Osteocyte (in vitro differentiated cells): Measurements from ENCODE around the gene CLCA1. TPM values are rescaled to one million over a fixed set of nuclear protein-coding genes. Genes with fewer than 3 reads are reported as not detected.

Experiments used
- DNase-seq: peaks from one replicate; pipeline ENCODE4 v3.0.0; 2021; ENCODE audit warnings: mixed read lengths; ENCODE audit not compliant: unreplicated experiment; ENCODE audit errors: extremely low spot score
- H3K27ac Mint-ChIP-seq: one replicate; pipeline ENCODE4 v1.8.0; 2021; ENCODE audit warnings: mild to moderate bottlenecking, mixed read lengths; ENCODE audit not compliant: unreplicated experiment
- H3K27me3 Mint-ChIP-seq: one replicate; pipeline ENCODE4 v1.8.0; 2021; ENCODE audit warnings: mixed read lengths; ENCODE audit not compliant: unreplicated experiment
- H3K36me3 Mint-ChIP-seq: one replicate; pipeline ENCODE4 v1.8.0; 2021; ENCODE audit warnings: mixed read lengths; ENCODE audit not compliant: unreplicated experiment
- H3K4me1 Mint-ChIP-seq: one replicate; pipeline ENCODE4 v1.8.0; 2021; ENCODE audit warnings: mixed read lengths; ENCODE audit not compliant: unreplicated experiment
- H3K4me3 Mint-ChIP-seq: one replicate; pipeline ENCODE4 v1.8.0; 2021; ENCODE audit warnings: mild to moderate bottlenecking, moderate library complexity, mixed read lengths; ENCODE audit not compliant: unreplicated experiment
- H3K9me3 Mint-ChIP-seq: one replicate; pipeline ENCODE4 v1.8.0; 2021; ENCODE audit warnings: mixed read lengths; ENCODE audit not compliant: unreplicated experiment
- total RNA-seq: library from RNA; stranded (reverse); gene quantifications from 2 replicates; pipeline ENCODE4 v1.2.1, GENCODE V29; 2021
- TF ChIP-seq, protein P1 (sequence below): fragments of 200-600 bp; sonication (generic); IDR thresholded peaks from 2 replicates; pipeline ENCODE4 v1.5.0; 2021; ENCODE audit warnings: antibody characterized with exemption, mild to moderate bottlenecking, moderate library complexity

The CLCA1 gene
- total RNA-seq, 1 donor from 2014 or later = not detected

DNA sequence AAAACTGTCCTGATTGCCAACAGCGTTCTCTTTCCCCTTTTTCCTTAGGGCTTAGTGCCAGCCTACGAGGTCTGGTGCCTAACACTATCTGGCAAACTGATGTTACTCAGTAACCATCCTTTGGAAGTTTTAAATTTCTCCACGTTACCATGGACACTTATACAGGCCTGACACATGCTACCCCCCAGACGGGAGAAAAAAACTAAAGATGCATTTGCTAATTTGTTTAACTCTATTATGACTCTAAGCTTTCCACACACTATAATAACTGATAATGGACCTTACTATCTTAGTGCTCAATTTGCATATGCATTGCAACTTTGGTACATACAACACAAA, 36.8 kb downstream of the CLCA1 start:
- no peak for DNase-seq
- Mint-ChIP-seq H3K4me1 (peaks cover 16% of the 10 kb centered on the region), H3K9me3 (no peaks in the 10 kb centered on the region), H3K4me3 (no peak overlapping the region), H3K27me3 (no peaks in the 10 kb centered on the region), H3K36me3 (no peaks in the 10 kb centered on the region), H3K27ac (no peak overlapping the region)
- TF ChIP-seq, protein P1, sequence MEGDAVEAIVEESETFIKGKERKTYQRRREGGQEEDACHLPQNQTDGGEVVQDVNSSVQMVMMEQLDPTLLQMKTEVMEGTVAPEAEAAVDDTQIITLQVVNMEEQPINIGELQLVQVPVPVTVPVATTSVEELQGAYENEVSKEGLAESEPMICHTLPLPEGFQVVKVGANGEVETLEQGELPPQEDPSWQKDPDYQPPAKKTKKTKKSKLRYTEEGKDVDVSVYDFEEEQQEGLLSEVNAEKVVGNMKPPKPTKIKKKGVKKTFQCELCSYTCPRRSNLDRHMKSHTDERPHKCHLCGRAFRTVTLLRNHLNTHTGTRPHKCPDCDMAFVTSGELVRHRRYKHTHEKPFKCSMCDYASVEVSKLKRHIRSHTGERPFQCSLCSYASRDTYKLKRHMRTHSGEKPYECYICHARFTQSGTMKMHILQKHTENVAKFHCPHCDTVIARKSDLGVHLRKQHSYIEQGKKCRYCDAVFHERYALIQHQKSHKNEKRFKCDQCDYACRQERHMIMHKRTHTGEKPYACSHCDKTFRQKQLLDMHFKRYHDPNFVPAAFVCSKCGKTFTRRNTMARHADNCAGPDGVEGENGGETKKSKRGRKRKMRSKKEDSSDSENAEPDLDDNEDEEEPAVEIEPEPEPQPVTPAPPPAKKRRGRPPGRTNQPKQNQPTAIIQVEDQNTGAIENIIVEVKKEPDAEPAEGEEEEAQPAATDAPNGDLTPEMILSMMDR = no peak

DNA sequence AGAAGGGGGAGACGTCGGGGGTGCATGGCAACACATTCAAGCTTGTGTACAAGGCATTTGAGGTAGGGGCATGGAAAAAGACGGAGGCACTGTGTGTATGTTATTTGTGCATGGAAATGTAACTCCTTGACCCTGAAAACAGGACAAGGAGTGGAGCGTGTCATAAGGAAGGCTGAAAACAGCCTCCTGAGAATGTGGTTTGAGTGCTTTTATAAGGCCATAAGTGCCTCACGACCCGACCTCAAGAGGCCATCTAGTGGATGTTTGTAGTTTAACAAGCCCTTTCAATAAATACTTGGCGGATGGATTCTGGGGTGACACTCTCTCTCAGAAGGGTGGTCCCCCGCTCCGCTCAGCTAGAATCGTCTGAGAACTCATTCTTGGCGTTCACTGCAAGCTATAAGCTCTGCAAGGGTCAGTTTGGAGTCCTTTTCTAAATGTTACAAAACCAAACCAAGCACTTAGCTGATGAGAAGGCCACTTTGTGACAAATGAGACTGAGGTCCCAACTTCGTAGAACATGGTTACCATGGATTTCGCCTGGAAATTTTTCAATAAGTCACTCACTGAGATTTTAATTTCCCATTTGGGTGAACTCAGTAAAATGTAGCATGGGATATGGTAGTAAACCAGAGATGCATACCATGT, 39.3 kb downstream of the CLCA1 start:
- Mint-ChIP-seq H3K4me3 (no peak overlapping the region), H3K9me3 (no peaks in the 10 kb centered on the region), H3K36me3 (no peaks in the 10 kb centered on the region), H3K27me3 (no peaks in the 10 kb centered on the region), H3K4me1 (peaks cover 8% of the 10 kb centered on the region), H3K27ac (no peak overlapping the region)
- TF ChIP-seq, protein P1 = peak; percentile 68
- DNase-seq = no peak

DNA sequence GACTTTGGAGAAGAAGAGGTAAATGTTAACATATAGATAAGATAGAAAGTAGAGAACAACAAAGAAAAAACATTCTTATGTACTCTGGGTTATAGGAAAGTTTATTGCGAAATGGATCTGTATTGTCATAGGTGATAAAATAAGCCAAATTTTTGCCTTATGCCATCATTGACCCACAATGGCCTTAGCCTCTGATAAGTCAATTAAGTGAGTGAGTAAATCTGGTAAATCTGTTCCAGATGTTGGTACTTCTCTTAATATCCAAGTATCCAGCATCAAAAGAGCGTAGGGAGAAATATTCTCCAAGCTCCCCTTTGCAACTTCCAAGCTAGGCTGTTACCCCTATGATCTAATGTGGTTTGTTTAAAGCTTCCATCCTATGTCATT, 39.8 kb downstream of the CLCA1 start:
- TF ChIP-seq, protein P1 = no peak
- Mint-ChIP-seq H3K27ac (no peak overlapping the region), H3K9me3 (no peaks in the 10 kb centered on the region), H3K27me3 (no peaks in the 10 kb centered on the region), H3K4me1 (peaks cover 3% of the 10 kb centered on the region), H3K36me3 (no peaks in the 10 kb centered on the region), H3K4me3 (no peak overlapping the region)
- DNase-seq = no peak

DNA sequence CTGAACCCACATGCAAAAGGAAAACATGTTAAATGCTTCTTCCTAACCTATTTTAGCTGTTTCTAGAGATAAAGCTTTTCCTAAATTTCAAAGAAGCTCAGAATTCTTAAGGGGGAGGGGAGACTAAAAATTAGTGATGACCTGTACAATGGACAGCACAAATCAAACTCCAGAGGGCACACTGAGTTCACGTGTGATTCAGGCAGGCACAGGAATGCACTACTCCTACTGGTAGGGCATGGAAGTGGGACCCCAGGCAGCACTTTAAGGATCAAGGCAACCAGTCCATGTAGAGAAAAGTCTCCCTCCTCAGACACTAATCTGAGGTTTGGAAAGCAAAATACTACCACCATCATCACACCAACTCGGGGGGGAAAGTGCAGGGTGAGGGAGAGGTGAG, 46.9 kb downstream of the CLCA1 start:
- no peak for DNase-seq
- H3K36me3 Mint-ChIP-seq = no peaks in the 10 kb centered on the region
- H3K27ac Mint-ChIP-seq = no peak overlapping the region
- TF ChIP-seq, protein P1 = peak; percentile 30
- no peaks in the 10 kb centered on the region for H3K9me3 Mint-ChIP-seq
- no peak overlapping the region for H3K4me3 Mint-ChIP-seq
- H3K4me1 Mint-ChIP-seq = no peaks in the 10 kb centered on the region
- H3K27me3 Mint-ChIP-seq = peaks cover 4% of the 10 kb centered on the region

DNA sequence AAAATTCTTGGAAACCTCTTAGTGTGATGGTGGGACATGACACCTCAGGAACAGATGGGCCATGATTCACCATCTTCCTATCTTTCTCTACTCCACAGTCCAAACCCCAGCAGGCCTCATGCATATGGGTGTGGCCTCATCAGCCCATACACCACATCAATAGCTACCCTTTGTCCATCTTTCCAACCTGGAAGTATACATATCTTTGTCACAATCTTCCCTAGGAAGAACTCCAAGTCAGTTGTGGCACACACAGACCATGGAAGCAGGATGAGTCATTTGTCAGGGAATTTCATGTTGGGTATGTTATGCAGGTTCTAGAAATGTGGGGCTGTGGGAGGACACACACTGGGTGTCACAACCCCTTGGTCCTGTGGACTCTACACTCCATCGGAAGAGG, 47.6 kb downstream of the CLCA1 start:
- H3K36me3 Mint-ChIP-seq = no peaks in the 10 kb centered on the region
- TF ChIP-seq, protein P1 = no peak
- no peak for DNase-seq
- H3K9me3 Mint-ChIP-seq = no peaks in the 10 kb centered on the region
- H3K27ac Mint-ChIP-seq = no peak overlapping the region
- H3K4me1 Mint-ChIP-seq = no peaks in the 10 kb centered on the region
- peaks cover 4% of the 10 kb centered on the region for H3K27me3 Mint-ChIP-seq
- no peak overlapping the region for H3K4me3 Mint-ChIP-seq
